ENCODE data around the gene RREB1.

The RREB1 gene, protein sequence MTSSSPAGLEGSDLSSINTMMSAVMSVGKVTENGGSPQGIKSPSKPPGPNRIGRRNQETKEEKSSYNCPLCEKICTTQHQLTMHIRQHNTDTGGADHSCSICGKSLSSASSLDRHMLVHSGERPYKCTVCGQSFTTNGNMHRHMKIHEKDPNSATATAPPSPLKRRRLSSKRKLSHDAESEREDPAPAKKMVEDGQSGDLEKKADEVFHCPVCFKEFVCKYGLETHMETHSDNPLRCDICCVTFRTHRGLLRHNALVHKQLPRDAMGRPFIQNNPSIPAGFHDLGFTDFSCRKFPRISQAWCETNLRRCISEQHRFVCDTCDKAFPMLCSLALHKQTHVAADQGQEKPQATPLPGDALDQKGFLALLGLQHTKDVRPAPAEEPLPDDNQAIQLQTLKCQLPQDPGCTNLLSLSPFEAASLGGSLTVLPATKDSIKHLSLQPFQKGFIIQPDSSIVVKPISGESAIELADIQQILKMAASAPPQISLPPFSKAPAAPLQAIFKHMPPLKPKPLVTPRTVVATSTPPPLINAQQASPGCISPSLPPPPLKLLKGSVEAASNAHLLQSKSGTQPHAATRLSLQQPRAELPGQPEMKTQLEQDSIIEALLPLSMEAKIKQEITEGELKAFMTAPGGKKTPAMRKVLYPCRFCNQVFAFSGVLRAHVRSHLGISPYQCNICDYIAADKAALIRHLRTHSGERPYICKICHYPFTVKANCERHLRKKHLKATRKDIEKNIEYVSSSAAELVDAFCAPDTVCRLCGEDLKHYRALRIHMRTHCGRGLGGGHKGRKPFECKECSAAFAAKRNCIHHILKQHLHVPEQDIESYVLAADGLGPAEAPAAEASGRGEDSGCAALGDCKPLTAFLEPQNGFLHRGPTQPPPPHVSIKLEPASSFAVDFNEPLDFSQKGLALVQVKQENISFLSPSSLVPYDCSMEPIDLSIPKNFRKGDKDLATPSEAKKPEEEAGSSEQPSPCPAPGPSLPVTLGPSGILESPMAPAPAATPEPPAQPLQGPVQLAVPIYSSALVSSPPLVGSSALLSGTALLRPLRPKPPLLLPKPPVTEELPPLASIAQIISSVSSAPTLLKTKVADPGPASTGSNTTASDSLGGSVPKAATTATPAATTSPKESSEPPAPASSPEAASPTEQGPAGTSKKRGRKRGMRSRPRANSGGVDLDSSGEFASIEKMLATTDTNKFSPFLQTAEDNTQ (N-terminal part only)

DNA sequence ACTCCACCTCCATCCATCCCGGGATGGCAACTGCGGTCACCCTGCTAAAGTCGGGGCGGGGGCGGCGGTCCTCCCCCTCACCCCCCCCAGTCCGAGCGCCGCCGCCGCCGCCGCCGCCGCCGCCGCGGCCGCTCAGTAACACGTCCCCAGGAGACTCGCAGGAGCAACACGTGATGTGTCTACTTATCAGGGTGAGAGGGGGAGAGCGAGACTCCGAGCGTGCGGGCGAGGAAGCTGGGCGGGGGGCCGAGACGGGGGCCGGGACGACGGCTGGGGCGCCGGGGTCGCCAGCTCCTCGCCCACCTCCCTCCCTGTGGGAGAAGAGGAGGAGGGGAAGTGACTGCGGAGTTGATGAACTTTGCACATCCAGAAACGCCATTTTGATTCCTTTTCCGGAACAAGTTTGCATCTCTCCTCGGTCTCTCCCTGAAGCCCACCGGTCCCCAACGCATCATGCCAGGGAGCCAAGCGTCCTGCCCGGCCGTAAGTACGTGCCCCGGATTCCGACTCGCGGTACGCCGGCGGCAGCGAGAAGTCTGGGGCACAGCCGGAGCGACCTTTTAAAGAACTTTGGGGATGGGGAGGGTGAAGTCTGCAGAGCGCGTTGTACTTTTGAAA lies at the start of gene RREB1:
Gene RREB1 (plus strand): TSS at position 384 of the 618 bp plus-strand sequence. CDS start 73,951 bp downstream, outside the sequence.
- Histone ChIP-seq H3K79me2 (ENCODE audit: insufficient read depth, low read length) (peaks cover 46% of the 10 kb centered on the region), H3K36me3 (ENCODE audit: insufficient read depth, low read length) (peaks cover 2% of the 10 kb centered on the region; the same call in 1 of the 2 replicates), H3K27me3 (ENCODE audit: insufficient read depth, low read length, poor library complexity) (no peaks in the 10 kb centered on the region), H2AFZ (ENCODE audit: low read depth, low read length) (peak within 1 kb of the TSS; percentile 99), H3K27ac (ENCODE audit: low read length) (peak within 1 kb of the TSS; percentile 95), H3K4me3 (ENCODE audit: low read depth in 1 of 2, low read length in 2 of 2) (peak within 1 kb of the TSS; percentile 91 to 99), H3K4me2 (ENCODE audit: insufficient read depth, low read length) (peak within 1 kb of the TSS; percentile 95), H3K9ac (ENCODE audit: low read depth, low read length) (peak within 1 kb of the TSS; percentile 92), H3K4me1 (ENCODE audit: insufficient read depth, low read length) (peaks cover 39% of the 10 kb centered on the region), H3K9me3 (ENCODE audit: insufficient read depth, low read length, severe bottlenecking) (no peaks in the 10 kb centered on the region), H4K20me1 (ENCODE audit: insufficient read depth, low read length) (peaks cover 33% of the 10 kb centered on the region)
- TF ChIP-seq, protein P1, sequence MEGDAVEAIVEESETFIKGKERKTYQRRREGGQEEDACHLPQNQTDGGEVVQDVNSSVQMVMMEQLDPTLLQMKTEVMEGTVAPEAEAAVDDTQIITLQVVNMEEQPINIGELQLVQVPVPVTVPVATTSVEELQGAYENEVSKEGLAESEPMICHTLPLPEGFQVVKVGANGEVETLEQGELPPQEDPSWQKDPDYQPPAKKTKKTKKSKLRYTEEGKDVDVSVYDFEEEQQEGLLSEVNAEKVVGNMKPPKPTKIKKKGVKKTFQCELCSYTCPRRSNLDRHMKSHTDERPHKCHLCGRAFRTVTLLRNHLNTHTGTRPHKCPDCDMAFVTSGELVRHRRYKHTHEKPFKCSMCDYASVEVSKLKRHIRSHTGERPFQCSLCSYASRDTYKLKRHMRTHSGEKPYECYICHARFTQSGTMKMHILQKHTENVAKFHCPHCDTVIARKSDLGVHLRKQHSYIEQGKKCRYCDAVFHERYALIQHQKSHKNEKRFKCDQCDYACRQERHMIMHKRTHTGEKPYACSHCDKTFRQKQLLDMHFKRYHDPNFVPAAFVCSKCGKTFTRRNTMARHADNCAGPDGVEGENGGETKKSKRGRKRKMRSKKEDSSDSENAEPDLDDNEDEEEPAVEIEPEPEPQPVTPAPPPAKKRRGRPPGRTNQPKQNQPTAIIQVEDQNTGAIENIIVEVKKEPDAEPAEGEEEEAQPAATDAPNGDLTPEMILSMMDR (IDR thresholded peaks at IDR 0.05; ENCODE audit: borderline replicate concordance, extremely low read depth, low read length, poor library complexity, severe bottlenecking): no peak
- TF ChIP-seq EZH2 (IDR thresholded peaks at IDR 0.05; ENCODE audit: borderline replicate concordance, low read depth, low read length, severe bottlenecking): no peak
- ATAC-seq (ENCODE audit: insufficient read depth, low read depth) (peak; percentile 71), DNase-seq (peak; percentile 76)

GRCh38 chr6:7058250-7058923 lies 49.4 kb upstream of the RREB1 start:
- ATAC-seq (ENCODE audit: insufficient read depth, low read depth) (peak; percentile 97), DNase-seq (peak; percentile 70)
- H3K9ac ChIP-seq (ENCODE audit: low read depth, low read length): no peak overlapping the region
- no peaks in the 10 kb centered on the region for H3K79me2 ChIP-seq (ENCODE audit: insufficient read depth, low read length)
- no peaks in the 10 kb centered on the region for H3K27me3 ChIP-seq (ENCODE audit: insufficient read depth, low read length, poor library complexity)
- H3K27ac ChIP-seq (ENCODE audit: low read length): peak overlapping the region; percentile 22
- H3K4me3 ChIP-seq (ENCODE audit: low read depth in 1 of 2, low read length in 2 of 2): no peak overlapping the region
- H4K20me1 ChIP-seq (ENCODE audit: insufficient read depth, low read length): no peaks in the 10 kb centered on the region
- peak overlapping the region; percentile 34; the same call in 1 of the 2 replicates for H2AFZ ChIP-seq (ENCODE audit: low read depth, low read length)
- TF ChIP-seq, protein P1 (IDR thresholded peaks at IDR 0.05; ENCODE audit: borderline replicate concordance, extremely low read depth, low read length, poor library complexity, severe bottlenecking): no peak
- no peak for TF ChIP-seq EZH2 (IDR thresholded peaks at IDR 0.05; ENCODE audit: borderline replicate concordance, low read depth, low read length, severe bottlenecking)
- H3K4me2 ChIP-seq (ENCODE audit: insufficient read depth, low read length): no peak overlapping the region
- peaks cover 15% of the 10 kb centered on the region for H3K4me1 ChIP-seq (ENCODE audit: insufficient read depth, low read length)
- no peaks in the 10 kb centered on the region for H3K36me3 ChIP-seq (ENCODE audit: insufficient read depth, low read length)
- H3K9me3 ChIP-seq (ENCODE audit: insufficient read depth, low read length, severe bottlenecking): no peaks in the 10 kb centered on the region
